NCI-H82 treated with DMSO at 0.1 percent for 48 hours (cell line): ENCODE data around the gene GAN.
"Not testable (repeated sequence)": the region's sequence is repeated elsewhere in the genome, so short reads cannot be mapped to it uniquely, and the experiment has no call there.

Experiments
- DNase-seq: peaks from one replicate; lab custom pipeline; 2025; ENCODE audit not compliant: unreplicated experiment; lab: John Stamatoyannopoulos, UW

The GAN gene

GRCh38 chr16:81307770-81308169 lies 7.0 kb upstream of the GAN start:
- DNase-seq, result no peak

DNA sequence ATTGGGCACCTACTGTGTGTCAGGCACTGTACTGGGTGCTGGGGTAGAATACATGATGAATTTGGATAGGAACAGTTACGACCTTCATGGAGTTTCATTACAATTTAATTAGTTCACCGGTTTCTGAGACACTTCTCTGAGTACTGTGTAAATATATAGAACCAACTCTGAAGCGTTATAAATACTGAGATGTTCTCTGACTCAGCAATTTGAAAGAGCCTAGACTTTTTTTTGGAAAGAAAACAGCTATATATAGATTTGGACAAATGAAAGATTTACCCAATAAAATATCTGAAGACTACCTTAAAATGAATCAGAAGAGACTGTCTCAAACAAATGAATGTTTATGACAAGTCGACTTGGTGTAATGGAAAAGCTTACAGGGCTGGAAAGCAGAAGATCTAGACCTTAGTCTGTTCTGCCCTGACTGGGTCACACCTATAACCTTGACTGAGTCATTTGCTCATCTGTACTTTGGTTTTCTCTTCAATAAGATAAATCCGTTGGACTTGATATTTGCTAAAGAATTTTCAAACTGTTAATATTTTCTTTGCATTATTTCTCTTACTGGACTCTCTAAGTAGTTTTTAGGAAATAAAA lies 4.6 kb upstream of the GAN start:
- no peak for DNase-seq

GRCh38 chr16:81311762-81312161 lies 3.0 kb upstream of the GAN start:
- no peak for DNase-seq

DNA sequence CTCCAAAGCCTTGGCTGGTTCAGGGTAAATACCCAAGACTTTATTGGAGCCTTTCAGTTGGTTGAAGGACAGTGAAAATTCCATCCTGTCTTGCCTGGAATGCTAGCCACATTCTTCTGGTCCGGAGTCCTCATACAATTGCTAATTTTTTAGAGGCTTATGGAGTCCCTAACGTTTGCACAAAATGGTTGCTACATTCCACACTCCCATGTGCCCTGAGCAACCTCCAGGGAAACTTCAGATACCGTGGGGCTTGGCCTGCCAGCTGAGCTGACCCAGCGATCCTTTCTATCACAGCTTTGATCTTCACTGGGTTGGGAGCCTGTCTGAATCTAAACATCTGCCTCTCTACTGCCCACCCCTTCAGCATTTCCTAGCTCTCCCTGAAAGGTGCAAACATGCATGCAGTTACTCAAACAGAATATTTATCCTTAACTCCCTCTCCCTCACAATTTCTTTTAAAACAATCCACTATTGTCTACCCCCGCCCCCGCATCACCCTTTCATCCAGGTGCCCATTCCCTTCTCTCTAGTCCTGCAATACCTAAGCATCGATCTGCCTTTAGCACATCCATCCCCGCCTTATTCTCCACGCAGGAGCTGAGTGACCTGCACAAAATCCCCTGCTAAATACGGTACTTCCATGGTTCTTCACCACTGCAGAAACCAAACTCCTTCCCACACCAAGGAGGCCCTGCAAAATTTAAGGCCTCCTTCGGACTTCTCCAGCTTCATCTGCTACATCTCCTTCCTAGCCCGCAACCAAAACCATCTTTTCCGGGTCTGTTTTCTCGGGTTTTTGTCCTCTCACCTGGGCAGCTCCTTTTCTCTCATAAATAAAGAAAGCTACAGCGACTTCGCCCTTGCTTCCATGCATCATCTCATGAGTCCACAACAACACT lies 810 bp upstream of the GAN start:
- DNase-seq, result no peak

DNA sequence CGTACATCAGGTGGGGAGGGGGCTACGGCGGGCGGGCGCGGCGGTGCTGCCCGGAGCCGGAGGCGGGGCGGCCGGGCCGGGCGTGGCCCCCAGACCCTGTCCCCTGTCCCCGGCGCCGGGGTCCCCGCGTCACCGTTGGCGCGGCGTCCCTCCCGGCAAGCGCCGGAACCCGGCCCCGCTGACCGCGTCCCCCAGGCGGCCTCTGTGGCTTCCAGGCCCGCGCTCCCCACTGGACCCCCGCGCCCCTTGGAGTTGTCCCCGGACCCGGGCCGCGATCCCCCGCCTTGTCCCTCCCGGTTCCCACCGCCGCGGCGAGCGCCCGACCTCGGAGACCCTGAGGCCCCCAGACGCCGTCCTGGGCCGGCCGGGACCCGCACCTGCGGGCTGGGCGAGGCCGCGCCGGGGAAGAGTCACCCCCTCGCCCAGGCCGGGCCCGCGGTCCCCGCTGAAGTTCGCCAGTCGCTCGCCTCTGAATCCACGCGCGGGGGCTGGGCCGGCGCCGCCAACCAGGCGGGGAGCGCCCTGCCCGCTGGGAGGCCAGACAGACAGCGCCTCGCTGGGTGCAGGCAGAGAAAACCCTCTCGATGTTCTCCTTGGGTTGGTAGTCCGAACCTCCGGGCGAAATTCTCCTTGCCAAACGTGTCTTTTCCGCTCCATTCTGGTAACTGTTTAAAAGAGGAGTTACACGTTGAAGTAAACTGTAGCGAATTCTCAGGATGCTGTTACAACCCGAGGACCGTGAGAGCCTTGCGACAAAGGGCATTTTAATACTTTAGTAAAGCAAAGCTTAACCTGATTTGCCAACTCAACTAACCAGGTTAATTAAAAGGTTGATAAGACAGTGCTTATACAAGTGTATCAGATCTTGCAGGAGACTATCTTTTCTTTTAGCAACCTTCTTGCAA lies 761 bp downstream of the GAN start:
- DNase-seq, result no peak

- no peak for DNase-seq
These were observed 1.4 kb downstream of the GAN start for GRCh38 chr16:81316176-81316496.

GRCh38 chr16:81318711-81319110 lies 3.9 kb downstream of the GAN start:
- no peak for DNase-seq

DNA sequence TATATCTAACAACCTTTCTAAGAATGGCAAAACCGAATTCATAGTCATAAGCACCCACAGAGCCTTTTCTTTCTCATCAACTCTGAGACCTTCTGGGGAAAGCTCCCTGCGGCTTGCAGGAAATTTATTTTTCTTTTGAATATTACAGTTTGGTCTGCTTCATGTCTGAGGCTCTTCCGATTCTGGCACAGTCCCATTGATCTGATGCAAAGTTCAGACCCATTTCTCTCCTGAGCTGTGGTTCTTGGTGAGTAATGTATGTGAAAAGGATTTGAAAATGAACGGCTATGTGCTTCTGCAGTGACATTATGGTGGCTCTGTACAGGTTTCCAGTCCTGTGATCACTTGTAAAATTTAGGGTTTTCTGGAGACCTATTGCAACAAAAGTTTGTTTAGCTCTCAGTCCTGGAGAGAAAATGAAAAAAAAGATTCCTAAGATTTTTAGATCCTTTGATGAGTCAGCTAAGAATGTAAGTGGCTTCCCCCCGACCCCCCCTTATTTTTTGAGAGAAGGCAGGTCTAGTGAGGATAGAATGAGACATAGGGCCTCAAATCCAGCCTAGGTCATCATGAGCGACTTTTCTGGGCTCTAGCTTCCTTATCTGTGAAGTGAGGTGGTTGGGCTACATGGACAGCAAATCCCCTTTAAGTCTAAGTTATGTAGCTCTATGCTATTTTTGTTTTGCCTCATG lies 4.6 kb downstream of the GAN start:
- DNase-seq, result no peak

DNA sequence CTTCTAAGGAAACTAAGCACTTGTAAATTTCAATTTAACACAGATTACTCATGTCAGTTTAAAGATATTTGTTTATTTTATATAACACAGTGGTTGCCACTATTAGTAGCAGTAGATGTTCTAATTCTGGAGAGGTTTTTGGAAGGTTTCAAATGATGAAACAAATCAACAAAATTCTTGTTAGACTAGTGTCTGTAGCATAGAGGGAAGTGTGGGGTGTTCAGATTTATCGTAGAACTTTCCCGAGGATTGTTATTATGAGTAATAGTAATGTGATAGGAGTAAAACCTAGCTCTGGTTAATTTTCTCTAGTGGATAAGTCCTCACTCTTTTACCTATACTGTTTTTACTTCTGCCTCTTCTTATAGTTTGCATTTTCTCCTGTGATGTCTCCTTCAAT lies 6.3 kb downstream of the GAN start:
- DNase-seq, result no peak

DNA sequence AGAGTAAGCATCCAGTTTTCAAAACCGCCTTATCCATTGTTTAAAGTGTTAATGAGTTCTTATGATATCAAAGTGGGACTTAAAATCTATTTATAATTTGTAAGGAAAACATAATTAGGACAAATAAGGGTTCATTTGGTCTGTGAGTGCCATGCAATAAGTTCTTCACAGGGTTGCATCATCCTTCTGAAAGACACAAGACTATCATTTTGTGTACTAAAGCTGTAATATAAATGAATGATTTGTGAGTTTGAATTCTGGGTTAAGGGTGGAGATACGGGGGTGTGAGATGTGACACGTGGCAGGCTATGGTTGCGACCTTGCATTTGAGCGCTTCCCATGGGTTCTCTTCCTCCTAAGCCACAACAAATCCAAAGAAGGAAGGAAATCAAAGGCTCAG lies 6.8 kb downstream of the GAN start:
- no peak for DNase-seq

DNA sequence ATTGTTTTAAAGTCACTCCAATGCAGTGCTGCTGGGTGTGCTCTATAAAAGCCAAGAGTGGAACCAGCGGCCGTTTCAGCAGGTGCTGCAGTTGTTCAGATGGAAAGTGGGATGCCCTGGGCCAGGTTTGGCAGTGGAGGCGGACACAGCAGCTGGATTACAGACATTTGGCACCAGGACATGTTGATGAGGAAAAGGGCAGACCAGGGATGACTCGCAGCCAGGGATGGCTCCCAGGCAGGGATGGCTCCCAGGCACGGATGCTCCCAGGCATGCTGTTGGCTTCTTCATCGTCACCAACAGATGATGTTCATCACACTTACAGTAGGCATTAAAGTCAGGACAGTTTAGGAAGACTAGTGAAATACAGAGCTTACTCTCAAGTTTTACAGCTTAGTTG lies 10.0 kb downstream of the GAN start:
- DNase-seq, result no peak

- no peak for DNase-seq
These were observed 12.2 kb downstream of the GAN start for GRCh38 chr16:81327011-81327410.

DNA sequence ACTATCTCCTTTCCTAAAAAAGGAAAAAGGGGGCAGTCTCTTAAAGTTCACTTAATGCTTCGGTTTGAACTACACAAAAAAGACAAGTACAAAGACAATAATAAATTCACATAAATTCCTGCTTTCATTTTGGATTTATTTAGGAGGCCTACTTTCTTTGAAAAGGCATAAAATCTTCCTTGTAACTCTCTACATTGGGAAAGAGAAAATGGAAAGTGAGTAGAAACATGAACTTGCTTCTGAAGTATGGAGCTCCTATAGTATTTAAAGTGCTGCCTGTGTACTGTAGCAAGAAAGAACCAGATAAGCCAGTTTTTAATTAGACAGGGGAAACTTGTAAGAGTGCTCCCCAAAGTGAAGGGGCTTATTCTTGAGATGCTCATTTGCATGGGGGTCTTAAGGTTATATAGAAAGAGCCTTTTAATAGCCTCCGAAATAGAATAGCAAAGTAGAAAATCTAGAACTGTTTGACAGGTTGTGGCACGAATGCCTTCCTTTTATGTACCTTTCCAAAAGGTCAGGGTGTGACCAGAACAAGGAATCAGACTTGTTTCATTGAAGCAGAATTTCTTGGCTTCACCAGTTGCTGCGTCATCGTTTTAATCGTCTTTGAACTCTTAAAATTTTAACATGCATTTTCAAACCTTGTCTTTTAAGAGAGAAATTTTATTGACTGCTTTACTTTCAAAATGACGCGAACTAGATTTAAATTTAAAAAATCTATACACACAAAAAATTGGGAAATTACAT lies 12.9 kb downstream of the GAN start:
- no peak for DNase-seq

- DNase-seq, result no peak
These were observed 15.2 kb downstream of the GAN start for GRCh38 chr16:81329947-81330346.

DNA sequence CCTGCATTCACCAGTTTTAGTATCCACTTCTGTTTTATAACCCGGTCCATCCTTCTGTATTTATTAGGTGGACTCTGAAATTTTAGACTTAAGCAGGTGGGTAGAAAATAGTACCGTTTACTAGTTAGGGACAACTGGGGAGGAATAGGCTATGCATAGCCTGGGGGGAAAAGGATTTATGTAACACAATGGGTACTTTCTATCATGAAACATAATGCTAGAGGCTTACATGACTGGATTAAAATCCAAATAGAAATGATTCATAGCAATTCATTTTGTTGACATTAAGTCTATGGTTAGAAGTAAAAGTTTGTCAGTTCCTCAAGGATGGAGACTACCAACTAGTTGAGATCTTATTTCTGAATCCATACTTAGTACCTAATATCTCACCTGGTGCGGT lies 18.6 kb downstream of the GAN start:
- DNase-seq, result no peak

GRCh38 chr16:81335669-81336068 lies 20.9 kb downstream of the GAN start:
- no peak for DNase-seq

DNA sequence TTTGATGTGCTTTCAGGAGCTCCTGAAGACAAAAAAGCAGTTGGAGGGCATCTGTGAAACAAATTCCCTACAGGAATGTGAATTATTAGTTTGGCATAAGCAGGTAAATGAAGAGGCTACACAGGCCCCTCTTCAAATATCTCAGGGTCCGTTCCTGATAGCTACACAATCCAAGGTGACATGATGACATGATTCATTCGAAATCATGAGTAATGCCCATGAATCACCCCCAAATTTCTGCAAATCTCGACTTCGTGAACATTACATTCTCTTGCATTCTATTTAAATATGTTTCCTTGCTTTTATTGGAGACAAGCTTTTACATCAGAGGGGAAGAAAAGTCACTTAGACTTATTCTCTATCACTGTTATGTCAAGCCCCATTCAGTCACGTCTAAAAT lies 22.3 kb downstream of the GAN start:
- DNase-seq, result no peak

DNA sequence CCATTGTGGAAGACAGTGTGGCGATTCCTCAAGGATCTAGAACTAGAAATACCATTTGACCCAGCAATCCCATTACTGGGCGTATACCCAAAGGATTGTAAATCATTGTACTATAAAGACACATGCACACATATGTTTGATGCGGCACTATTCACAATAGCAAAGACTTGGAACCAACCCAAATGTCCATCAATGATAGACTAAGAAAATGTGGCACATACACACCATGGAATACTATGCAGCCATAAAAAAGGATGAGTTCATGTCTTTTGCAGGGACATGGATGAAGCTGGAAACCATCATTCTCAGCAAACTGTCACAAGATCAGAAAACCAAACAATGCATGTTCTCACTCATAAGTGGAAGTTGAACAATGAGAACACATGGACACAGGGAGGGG lies 30.4 kb downstream of the GAN start:
- not testable (repeated sequence) for DNase-seq

DNA sequence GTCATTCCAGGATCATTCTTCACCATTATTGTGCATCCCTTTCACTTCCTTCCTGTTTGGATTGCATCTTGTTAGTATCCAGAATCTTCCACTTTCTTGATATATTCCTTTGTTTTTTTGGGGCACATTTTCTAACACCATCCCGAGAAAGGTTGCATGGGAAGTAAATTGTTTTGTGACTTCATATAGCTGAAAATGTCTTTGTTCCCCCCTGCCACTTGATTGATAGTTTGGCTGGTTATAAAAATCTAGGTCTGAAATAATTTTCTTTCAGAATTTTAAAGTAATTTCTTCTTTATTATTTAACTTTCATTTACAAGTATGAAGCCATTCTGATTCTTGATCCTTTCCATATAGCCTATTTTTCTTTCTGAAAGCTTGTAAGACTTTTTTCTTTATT lies 32.7 kb downstream of the GAN start:
- DNase-seq, result no peak

DNA sequence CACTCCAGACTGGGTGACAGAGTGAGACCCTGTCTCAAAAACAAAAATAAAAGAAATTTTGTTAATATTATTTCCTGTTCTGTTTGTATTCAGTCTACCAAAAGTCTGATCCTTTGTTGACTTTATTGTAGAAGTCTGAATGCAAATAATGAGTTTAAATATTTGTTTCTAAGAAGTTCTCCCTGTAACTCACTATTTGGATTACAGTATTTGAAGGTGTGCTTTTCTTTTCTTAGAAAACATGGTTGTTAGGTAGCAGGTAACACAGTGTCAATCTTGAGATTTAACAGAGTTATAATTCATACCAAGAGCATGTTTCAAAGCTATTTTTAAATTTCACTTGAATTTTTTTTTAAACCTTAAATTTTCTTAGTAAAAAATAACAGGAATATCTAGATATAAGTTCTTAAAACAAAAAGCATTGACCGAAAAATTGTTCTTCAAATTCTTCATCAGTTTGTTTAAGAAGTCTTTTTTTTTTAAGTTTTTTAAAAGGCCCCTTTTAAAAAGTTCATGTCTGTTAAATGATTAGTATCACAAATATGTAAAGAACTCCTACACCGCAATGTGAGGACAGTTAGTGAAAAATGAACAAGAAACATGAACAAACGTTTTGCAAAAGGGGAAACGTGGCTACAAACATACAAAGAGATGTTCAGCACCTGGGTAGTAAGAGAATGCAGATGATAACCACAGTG lies 35.0 kb downstream of the GAN start:
- DNase-seq, result no peak
